ENCODE measurements around the gene ITGA11.

Gene ITGA11

GRCh38 chr15:68319997-68320396 lies 112.0 kb downstream of the ITGA11 start:
- no peak for DNase-seq

GRCh38 chr15:68318931-68319909 lies 112.7 kb downstream of the ITGA11 start:
- DNase-seq, result no peak

- DNase-seq, result no peak
Observed at GRCh38 chr15:68318008-68318835, 113.7 kb downstream of the ITGA11 start.

GRCh38 chr15:68317281-68318007 lies 114.5 kb downstream of the ITGA11 start:
- DNase-seq, result no peak

- no peak for DNase-seq
Observed at GRCh38 chr15:68316061-68316804, 115.7 kb downstream of the ITGA11 start.

- peak; percentile 32 for DNase-seq
Observed at GRCh38 chr15:68315495-68316031, 116.4 kb downstream of the ITGA11 start.

- DNase-seq, result no peak
Observed at GRCh38 chr15:68315035-68315434, 116.9 kb downstream of the ITGA11 start.

- DNase-seq, result no peak
Observed at GRCh38 chr15:68314563-68314962, 117.4 kb downstream of the ITGA11 start.

- no peak for DNase-seq
Observed at GRCh38 chr15:68313501-68314410, 118.2 kb downstream of the ITGA11 start.

GRCh38 chr15:68312701-68313204 lies 119.2 kb downstream of the ITGA11 start:
- DNase-seq, result no peak

- no peak for DNase-seq
Observed at GRCh38 chr15:68311859-68312557, 120.0 kb downstream of the ITGA11 start.

GRCh38 chr15:68311464-68311835 lies 120.5 kb downstream of the ITGA11 start:
- no peak for DNase-seq

- no peak for DNase-seq
Observed at GRCh38 chr15:68310804-68311463, 121.0 kb downstream of the ITGA11 start.

- DNase-seq, result no peak
Observed at GRCh38 chr15:68310178-68310803, 121.7 kb downstream of the ITGA11 start.

- DNase-seq, result no peak
Observed at GRCh38 chr15:68309024-68309423, 122.9 kb downstream of the ITGA11 start.

- DNase-seq, result no peak
Observed at GRCh38 chr15:68307131-68307928, 124.6 kb downstream of the ITGA11 start.

- no peak for DNase-seq
Observed at GRCh38 chr15:68305420-68305871, 126.5 kb downstream of the ITGA11 start.

Data from NCI-H1092 treated with DMSO at 0.1 percent for 48 hours (cell line).